ENCODE data around the gene SPINT1. TPM values are rescaled to one million over a fixed set of nuclear protein-coding genes. Genes with fewer than 3 reads are reported as not detected.

Gene SPINT1
- total RNA-seq, 2 experiments from 2014 or later, result 4.9 to 5.1 TPM

DNA sequence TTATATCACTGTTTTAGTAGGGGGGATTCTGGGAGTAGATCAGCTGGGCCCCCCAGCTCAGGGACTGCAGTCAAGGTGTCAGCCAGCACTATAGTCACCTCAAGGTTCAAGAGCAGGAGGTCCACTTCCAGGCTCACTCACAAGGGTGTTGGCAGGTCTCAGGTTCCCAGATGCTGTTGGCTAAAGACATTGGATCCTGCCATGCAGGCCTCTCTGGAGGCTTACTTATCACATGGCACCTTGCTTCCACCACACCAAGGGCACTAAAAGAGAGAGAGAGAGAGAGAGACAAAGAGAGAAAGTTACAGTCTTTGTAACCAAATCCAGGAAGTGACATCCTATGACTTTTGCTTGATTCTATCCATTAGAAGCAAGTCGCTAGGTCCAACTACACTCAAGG lies 7.8 kb upstream of the SPINT1 start:
- Mint-ChIP-seq H3K27ac (no peak overlapping the region), H3K9me3 (no peaks in the 10 kb centered on the region), H3K4me3 (no peak overlapping the region), H3K4me1 (no peaks in the 10 kb centered on the region), H3K36me3 (ENCODE audit: low read depth) (no peaks in the 10 kb centered on the region), H3K27me3 (peaks cover 2% of the 10 kb centered on the region)
- CTCF ChIA-PET, result no interaction called here
- POLR2A ChIA-PET, result no interaction called here
- DNase-seq, result no peak

DNA sequence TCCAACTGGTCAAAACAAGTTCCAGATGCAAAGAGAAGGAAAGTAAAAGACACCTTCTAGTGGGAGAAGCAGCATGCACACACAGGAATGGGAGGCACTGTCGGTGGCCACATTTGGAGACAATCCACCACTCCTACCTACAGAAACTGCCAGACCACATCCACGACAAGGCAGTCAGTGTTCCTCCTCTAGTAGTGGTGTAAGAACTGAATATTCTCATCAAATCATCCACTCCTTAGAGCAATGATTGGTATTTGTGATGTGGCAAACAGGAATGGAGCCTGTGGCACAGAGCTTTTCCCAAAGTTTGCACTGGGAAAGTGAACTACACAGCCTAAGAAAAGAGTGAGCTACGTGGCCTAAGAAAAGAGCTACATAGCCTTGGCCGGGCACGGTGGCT lies 5.1 kb upstream of the SPINT1 start:
- ChIA-PET CTCF (interaction anchor here (0.5 to 1.2 kb wide), 2 partner anchors 57 to 275 kb away, joined by 3 read pairs; no protein-coding TSS in a partner anchor), POLR2A (no interaction called here)
- Mint-ChIP-seq H3K36me3 (ENCODE audit: low read depth) (no peaks in the 10 kb centered on the region), H3K4me3 (no peak overlapping the region), H3K4me1 (peaks cover 4% of the 10 kb centered on the region), H3K9me3 (no peaks in the 10 kb centered on the region), H3K27me3 (peaks cover 24% of the 10 kb centered on the region), H3K27ac (no peak overlapping the region)
- DNase-seq, result no peak

DNA sequence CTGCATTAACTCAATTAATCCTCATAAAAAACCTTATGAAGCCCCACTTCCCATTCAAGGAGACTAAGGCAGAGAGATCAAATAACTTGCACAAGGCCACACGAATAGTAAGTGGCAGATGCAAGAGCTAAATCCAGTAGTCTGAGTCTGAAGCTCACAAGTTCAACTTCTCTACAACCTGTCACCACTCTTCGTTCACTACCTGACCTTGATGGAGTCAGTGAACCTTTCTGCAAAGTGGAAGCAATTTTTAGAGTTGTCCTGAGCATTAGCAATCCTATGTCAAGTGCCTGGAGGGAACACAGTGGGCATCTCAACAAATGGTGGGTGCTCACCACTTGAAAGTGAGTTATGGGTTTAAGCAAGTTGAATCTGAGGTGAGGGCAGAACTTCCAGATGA lies 2.1 kb upstream of the SPINT1 start:
- POLR2A ChIA-PET, result no interaction called here
- CTCF ChIA-PET, result interaction anchor here (1.4 kb wide), 1 partner anchor 16 kb away, joined by 3 read pairs; no protein-coding TSS in a partner anchor
- H3K4me1 Mint-ChIP-seq, result peaks cover 18% of the 10 kb centered on the region
- H3K36me3 Mint-ChIP-seq (ENCODE audit: low read depth), result no peaks in the 10 kb centered on the region
- no peak for DNase-seq
- H3K9me3 Mint-ChIP-seq, result no peaks in the 10 kb centered on the region
- H3K27ac Mint-ChIP-seq, result no peak overlapping the region
- peaks cover 32% of the 10 kb centered on the region for H3K27me3 Mint-ChIP-seq
- H3K4me3 Mint-ChIP-seq, result no peak overlapping the region

DNA sequence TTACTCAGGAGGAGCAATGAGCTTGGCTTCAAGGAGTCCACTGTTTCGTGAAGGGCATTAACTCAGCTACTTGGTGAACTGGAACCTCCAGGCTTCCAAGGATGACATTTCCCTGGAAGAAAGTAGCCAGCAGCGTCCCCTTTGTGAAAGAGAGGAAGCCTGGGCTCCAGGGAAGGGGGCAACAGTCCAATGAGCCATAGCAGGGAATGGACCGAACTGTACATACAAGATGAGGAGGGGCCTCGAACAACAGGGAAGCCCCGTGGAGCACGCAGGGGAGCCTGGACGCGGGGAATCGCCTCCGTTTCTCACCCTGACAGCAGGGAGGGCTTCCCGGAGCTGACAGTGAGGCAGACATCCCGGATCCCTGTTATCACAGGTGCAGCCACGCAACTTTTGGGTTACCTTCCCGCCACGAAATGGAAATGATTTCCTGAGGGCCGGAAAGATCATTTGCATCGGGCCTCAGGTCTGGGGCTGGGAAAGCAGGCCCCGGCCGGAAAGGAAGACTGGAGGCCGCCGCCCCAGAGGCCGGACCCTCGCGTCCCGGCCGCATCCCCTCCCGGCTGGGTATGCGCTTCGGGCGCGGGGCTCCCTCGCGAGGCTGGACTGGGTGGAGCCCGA lies 475 bp upstream of the SPINT1 start:
- H3K36me3 Mint-ChIP-seq (ENCODE audit: low read depth), result no peaks in the 10 kb centered on the region
- no peaks in the 10 kb centered on the region for H3K9me3 Mint-ChIP-seq
- no peak overlapping the region for H3K27ac Mint-ChIP-seq
- ChIA-PET CTCF (interaction anchor here (0.9 to 2.5 kb wide), 4 partner anchors 10 to 51 kb away, joined by 3 to 20 read pairs (median 6); partner anchors contain the start of gene VPS18), POLR2A (interaction anchor here (0.8 to 2.4 kb wide), 5 partner anchors 11 to 248 kb away, joined by 3 to 14 read pairs (median 5); partner anchors contain the start of gene VPS18)
- peaks cover 24% of the 10 kb centered on the region for H3K4me1 Mint-ChIP-seq
- peak overlapping the region; percentile 70 for H3K4me3 Mint-ChIP-seq
- peaks cover 32% of the 10 kb centered on the region for H3K27me3 Mint-ChIP-seq
- DNase-seq, result no peak

DNA sequence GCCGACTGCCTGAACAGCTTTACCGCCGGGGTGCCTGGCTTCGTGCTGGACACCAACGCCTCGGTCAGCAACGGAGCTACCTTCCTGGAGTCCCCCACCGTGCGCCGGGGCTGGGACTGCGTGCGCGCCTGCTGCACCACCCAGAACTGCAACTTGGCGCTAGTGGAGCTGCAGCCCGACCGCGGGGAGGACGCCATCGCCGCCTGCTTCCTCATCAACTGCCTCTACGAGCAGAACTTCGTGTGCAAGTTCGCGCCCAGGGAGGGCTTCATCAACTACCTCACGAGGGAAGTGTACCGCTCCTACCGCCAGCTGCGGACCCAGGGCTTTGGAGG lies 815 bp downstream of the SPINT1 start:
- no peak overlapping the region for H3K27ac Mint-ChIP-seq
- POLR2A ChIA-PET, result interaction anchor here (1.4 to 2.4 kb wide), 4 partner anchors 13 to 150 kb away, joined by 3 to 14 read pairs (median 6); partner anchors contain the start of gene VPS18

DNA sequence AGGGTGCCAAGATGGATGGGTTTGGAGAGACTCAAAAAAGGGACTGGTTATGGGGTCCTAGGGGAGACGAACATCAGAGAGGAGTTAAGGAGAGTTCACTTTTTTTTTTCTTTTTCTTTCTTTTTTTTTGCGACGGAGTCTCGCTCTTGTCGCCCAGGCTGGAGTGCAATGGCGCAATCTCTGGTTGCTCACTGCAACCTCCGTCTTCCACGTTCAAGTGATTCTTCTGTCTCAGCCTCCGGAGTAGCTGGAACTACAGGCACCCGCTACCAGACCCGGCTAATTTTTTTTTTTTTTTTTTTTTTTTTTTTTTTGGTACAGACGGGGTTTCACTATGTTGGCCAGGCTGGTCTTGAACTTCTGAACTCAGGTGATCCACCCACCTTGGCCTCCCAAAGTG lies 1.2 kb downstream of the SPINT1 start:
- Mint-ChIP-seq H3K9me3 (no peaks in the 10 kb centered on the region), H3K4me3 (peak overlapping the region; percentile 74), H3K27ac (no peak overlapping the region), H3K27me3 (peaks cover 31% of the 10 kb centered on the region), H3K4me1 (peaks cover 24% of the 10 kb centered on the region), H3K36me3 (ENCODE audit: low read depth) (no peaks in the 10 kb centered on the region)
- no peak for DNase-seq
- POLR2A ChIA-PET, result interaction anchor here (1.4 to 2.4 kb wide), 3 partner anchors 12 to 151 kb away, joined by 3 to 14 read pairs (median 6); partner anchors contain the start of gene VPS18
- CTCF ChIA-PET, result interaction anchor here (0.7 to 2.5 kb wide), 4 partner anchors 14 to 255 kb away, joined by 3 to 20 read pairs (median 6); no protein-coding TSS in a partner anchor

More for the DNA sequence above, 815 bp downstream of the SPINT1 start:
- Mint-ChIP-seq H3K9me3 (no peaks in the 10 kb centered on the region), H3K4me3 (peak overlapping the region; percentile 74), H3K4me1 (peaks cover 24% of the 10 kb centered on the region), H3K36me3 (ENCODE audit: low read depth) (no peaks in the 10 kb centered on the region), H3K27me3 (peaks cover 32% of the 10 kb centered on the region)
- CTCF ChIA-PET, result interaction anchor here (0.7 to 2.5 kb wide), 4 partner anchors 14 to 255 kb away, joined by 3 to 20 read pairs (median 6); no protein-coding TSS in a partner anchor
- peak; percentile 43 for DNase-seq

DNA sequence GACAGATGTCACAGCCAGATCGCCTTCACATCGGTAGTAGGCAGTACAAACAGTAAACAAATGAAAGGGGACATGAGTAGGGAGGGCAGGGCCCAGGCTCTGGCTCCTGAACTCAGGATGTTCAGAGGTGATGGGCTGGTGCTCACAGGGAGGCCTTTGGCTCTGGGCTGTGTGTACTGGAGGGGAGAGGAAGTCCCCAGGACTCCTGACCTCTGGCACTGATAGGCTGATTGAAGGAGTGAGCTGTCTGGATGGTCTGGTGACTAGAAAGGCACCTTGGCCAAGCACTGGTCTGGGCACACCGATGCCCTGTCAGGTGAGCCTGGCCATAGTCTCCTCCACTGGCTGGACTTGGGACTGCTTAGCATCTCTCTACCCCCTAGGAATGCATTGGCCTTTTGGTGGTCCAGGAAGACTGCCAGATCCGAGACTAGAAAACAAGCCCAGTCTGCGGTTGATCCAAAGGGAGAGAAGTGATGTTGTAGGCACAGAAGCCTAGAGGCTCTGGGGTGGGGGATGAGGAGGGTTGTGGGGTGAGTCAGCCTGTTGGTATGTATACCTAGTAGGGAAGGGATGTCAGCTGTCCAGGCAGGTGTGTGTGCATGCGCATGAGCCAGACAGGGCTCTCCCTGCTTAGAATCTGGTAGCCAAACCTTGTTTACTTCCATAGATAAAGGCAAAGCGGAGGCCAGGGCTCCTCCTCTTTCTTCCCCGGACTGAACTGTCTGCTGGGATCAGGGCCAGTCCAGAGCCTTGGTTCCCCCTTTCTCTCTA lies 1.9 kb downstream of the SPINT1 start:
- ChIA-PET POLR2A (interaction anchor here (1.4 kb wide), 1 partner anchor 151 kb away, joined by 3 read pairs; no protein-coding TSS in a partner anchor), CTCF (interaction anchor here (2.5 kb wide), 1 partner anchor 13 kb away, joined by 20 read pairs; no protein-coding TSS in a partner anchor)
- H3K36me3 Mint-ChIP-seq (ENCODE audit: low read depth), result no peaks in the 10 kb centered on the region
- peaks cover 24% of the 10 kb centered on the region for H3K4me1 Mint-ChIP-seq
- H3K4me3 Mint-ChIP-seq, result no peak overlapping the region
- H3K27me3 Mint-ChIP-seq, result peaks cover 30% of the 10 kb centered on the region
- H3K27ac Mint-ChIP-seq, result no peak overlapping the region
- H3K9me3 Mint-ChIP-seq, result no peaks in the 10 kb centered on the region
- no peak for DNase-seq

DNA sequence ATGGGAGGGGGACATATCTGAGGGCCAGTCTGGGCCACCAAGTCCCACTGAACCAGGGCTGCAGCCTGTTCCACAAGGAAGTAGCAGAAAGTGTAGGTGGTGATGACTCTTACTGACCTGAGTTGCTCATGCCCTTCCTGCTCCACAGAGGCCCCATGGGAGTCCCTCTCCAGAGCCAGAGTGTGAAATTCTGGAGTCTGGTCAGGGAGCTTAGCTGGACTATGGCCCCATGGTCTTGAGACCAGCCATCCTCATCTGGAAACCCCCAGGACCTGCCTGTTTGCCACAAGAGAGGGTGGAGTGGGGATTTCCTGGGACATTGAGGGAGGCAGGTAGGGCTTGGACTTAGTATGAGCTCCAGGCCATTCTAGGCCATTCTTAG lies 3.0 kb downstream of the SPINT1 start:
- ChIA-PET CTCF (interaction anchor here (0.5 to 1.7 kb wide), 2 partner anchors 12 to 1938 kb away, joined by 3 to 13 read pairs; no protein-coding TSS in a partner anchor), POLR2A (no interaction called here)
- DNase-seq, result no peak
- Mint-ChIP-seq H3K9me3 (no peaks in the 10 kb centered on the region), H3K27me3 (peaks cover 23% of the 10 kb centered on the region), H3K27ac (no peak overlapping the region), H3K4me3 (no peak overlapping the region), H3K4me1 (peaks cover 24% of the 10 kb centered on the region), H3K36me3 (ENCODE audit: low read depth) (no peaks in the 10 kb centered on the region)

DNA sequence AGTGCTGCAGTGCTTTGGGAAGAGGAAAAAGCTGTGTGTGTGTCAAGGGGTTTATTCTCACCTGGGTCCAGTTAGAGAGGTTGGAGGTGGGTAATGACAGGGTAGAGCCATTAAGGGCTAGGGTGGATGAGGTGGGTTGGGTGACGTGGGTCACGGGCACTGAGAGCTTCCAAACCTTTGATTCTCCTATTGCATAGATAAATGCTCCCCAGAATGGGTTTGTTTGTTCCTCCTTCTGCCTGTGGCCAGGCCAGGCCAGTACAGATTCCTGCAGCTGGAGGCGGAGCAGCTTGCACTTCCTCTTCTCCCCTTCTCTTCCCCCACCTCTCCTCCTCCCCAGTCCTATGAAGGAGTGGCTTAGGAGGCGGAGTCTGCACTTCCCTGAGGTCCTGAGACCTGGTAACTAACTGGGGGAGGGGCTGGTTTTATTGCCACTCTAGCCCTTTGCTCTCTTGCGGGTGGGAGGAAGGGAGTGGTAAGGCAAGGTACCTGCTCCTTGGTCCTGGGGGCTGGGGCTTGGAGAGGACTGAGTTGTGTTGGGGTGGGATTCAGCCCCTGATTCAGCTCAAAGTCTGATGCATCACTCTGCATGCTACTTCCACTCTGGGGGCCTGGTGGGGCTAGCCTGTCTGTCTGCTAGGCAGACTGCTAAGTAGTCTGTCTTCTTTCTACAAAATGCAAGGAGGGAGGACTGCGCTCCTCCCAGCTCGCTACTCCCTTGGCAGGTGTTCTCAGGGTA lies 3.5 kb downstream of the SPINT1 start:
- Mint-ChIP-seq H3K4me3 (no peak overlapping the region), H3K36me3 (ENCODE audit: low read depth) (no peaks in the 10 kb centered on the region), H3K27ac (no peak overlapping the region), H3K27me3 (peaks cover 18% of the 10 kb centered on the region), H3K9me3 (no peaks in the 10 kb centered on the region), H3K4me1 (peaks cover 24% of the 10 kb centered on the region)
- CTCF ChIA-PET, result interaction anchor here (0.5 to 1.7 kb wide), 2 partner anchors 11 to 1938 kb away, joined by 3 to 13 read pairs; no protein-coding TSS in a partner anchor
- POLR2A ChIA-PET, result no interaction called here
- no peak for DNase-seq

DNA sequence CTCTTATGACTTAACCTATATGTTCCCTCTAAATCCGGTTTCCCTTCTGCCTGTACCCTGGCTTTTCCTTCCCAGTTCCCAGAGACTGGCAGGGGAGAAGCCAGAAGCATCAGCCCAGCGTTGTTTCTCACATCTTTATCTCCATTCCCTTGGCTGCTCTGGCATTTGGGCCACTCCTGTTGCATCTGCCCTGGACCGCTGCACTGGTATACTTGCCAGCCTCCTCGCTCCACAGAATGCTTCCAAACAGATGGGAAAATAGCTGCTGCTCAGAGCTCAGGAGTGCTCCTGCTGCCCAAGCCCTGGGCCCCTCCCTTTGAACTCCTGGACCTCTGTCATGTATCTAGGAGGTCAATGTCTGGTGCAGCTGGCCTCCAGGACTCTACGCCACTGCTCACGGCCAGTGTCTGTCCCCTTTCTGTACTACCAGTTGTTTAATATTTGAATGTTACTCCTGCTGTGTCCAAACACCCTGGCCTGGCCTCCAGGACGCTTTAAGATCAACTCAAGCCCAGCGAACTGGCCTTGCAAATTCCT lies 6.8 kb downstream of the SPINT1 start:
- no peaks in the 10 kb centered on the region for H3K36me3 Mint-ChIP-seq (ENCODE audit: low read depth)
- H3K4me3 Mint-ChIP-seq, result no peak overlapping the region
- no peak for DNase-seq
- ChIA-PET POLR2A (no interaction called here), CTCF (interaction anchor here (2.3 kb wide), 1 partner anchor 8 kb away, joined by 22 read pairs; no protein-coding TSS in a partner anchor)
- H3K27ac Mint-ChIP-seq, result no peak overlapping the region
- no peaks in the 10 kb centered on the region for H3K9me3 Mint-ChIP-seq
- peaks cover 12% of the 10 kb centered on the region for H3K4me1 Mint-ChIP-seq
- H3K27me3 Mint-ChIP-seq, result peaks cover 3% of the 10 kb centered on the region

DNA sequence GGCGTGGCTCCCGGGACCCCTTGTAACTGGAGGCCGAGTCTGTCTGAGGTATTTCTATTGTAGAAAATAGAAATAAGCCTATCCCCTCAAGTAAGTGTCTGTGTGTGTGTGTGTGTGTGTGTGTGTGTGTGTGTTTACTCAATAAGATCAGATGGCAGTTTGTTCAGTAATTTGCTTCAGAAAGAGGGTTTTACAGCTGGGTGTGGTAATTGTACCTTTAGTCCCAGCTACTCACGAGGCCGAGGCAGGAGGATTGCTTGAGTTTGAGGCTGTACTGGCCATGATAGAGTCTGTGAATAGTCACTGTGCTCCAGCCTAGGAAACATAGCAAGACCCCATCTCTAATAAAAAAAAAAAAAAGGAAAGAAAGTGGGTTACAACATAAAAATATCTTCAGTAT lies 8.7 kb downstream of the SPINT1 start:
- ChIA-PET POLR2A (no interaction called here), CTCF (interaction anchor here (1.0 to 9.9 kb wide), 2 partner anchors 33 to 38 kb away, joined by 5 to 216 read pairs; no protein-coding TSS in a partner anchor)
- peaks cover 2% of the 10 kb centered on the region for H3K4me1 Mint-ChIP-seq
- no peaks in the 10 kb centered on the region for H3K9me3 Mint-ChIP-seq
- no peaks in the 10 kb centered on the region for H3K36me3 Mint-ChIP-seq (ENCODE audit: low read depth)
- peaks cover 1% of the 10 kb centered on the region for H3K27me3 Mint-ChIP-seq
- H3K27ac Mint-ChIP-seq, result no peak overlapping the region
- DNase-seq, result no peak
- no peak overlapping the region for H3K4me3 Mint-ChIP-seq

DNA sequence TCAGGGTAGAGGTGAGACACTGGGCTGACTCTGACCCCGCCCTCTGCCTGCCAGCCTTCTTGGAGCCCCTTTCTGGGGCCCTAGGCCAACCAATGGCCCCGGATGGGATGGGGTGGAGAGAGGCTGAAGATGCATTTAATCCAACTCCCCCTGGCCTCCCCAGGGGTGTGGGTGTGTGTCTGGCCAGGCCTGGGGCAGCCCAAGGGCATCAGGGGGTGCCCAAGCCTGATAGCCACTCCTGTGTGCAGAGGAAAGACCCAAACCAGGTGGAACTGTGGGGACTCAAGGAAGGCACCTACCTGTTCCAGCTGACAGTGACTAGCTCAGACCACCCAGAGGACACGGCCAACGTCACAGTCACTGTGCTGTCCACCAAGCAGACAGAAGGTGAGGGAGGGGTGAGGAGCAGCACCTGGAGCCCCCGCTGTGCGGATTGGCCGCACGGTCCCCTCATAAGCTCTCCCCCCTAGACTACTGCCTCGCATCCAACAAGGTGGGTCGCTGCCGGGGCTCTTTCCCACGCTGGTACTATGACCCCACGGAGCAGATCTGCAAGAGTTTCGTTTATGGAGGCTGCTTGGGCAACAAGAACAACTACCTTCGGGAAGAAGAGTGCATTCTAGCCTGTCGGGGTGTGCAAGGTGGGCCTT lies 9.5 kb downstream of the SPINT1 start:
- no peaks in the 10 kb centered on the region for H3K36me3 Mint-ChIP-seq (ENCODE audit: low read depth)
- peaks cover 1% of the 10 kb centered on the region for H3K27me3 Mint-ChIP-seq
- no peaks in the 10 kb centered on the region for H3K9me3 Mint-ChIP-seq
- ChIA-PET CTCF (interaction anchor here (9.9 kb wide), 1 partner anchor 37 kb away, joined by 216 read pairs; no protein-coding TSS in a partner anchor), POLR2A (no interaction called here)
- no peak overlapping the region for H3K27ac Mint-ChIP-seq
- DNase-seq, result no peak
- peaks cover 9% of the 10 kb centered on the region for H3K4me1 Mint-ChIP-seq
- H3K4me3 Mint-ChIP-seq, result no peak overlapping the region
